ENCODE measurements around the gene RNF180.
"Not testable (repeated sequence)": the region's sequence is repeated elsewhere in the genome, so short reads cannot be mapped to it uniquely, and the experiment has no call there.

The RNF180 gene

GRCh38 chr5:64285188-64286130, 119.8 kb downstream of the RNF180 start:
- DNase-seq (ENCODE audit: low read depth, low spot score), result no peak

GRCh38 chr5:64286381-64286780, 120.7 kb downstream of the RNF180 start:
- no peak for DNase-seq (ENCODE audit: low read depth, low spot score)

DNA sequence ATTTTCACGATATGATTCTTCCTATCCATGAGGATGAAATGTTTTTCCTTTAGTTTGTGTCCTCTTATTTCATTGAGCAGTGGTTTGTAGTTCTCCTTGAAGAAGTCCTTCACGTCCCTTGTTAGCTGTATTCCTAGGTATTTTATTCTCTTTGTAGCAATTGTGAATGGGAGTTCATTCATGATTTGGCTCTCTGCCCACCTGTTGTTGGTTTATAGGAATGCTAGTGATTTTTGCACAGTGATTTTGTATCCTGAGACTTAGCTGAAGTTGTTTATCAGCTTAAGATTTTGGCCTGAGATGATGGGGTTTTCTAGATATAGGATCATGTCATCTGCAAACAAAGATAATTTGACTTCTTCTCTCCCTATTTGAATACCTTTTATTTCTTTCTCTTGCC, 122.9 kb downstream of the RNF180 start:
- not testable (repeated sequence) for DNase-seq (ENCODE audit: low read depth, low spot score)

- DNase-seq (ENCODE audit: low read depth, low spot score), result no peak
Measured at GRCh38 chr5:64292611-64293215, 127.1 kb downstream of the RNF180 start.

- no peak for DNase-seq (ENCODE audit: low read depth, low spot score)
Measured at GRCh38 chr5:64295101-64295500, 129.5 kb downstream of the RNF180 start.

DNA sequence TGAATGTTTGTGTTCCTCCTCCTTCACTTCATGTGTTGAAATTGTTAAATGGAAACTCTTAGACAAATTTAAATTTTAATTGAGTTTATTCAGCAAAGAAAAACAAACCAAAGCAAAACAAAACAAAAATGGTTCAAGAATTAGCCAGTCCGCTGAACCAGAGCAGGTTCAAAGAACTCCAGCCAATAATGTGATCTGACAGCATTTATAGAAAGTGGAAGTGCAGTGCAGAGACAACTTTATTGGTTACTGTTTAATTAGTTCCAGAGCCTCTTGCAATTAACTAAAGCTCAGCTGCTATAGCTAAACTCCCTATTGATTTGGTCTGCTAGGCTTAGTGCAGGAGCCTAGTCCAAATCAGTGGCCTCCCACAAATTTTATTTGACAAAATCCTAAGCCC, 132.9 kb downstream of the RNF180 start:
- DNase-seq (ENCODE audit: low read depth, low spot score), result no peak

GRCh38 chr5:64299805-64300204, 134.2 kb downstream of the RNF180 start:
- no peak for DNase-seq (ENCODE audit: low read depth, low spot score)

- no peak for DNase-seq (ENCODE audit: low read depth, low spot score)
Measured at GRCh38 chr5:64301566-64301965, 135.9 kb downstream of the RNF180 start.

DNA sequence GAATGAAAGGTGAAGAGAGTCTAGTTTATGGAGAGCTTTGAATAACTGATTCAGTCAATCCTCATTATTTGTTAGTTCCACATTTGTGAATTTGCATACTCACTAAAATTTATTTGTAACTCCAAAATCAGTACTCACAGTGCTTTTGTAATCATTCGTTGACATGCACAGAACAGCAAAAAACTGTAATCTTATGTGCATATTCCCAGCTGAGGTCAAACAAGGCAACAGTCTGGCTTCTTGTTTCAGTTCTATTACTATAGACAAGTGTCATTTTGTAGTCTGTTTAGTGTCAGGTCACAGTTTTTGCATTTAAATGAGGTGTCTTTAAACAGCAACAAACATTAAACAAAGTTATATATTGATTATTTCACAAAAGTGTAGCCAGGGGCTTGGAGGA, 142.5 kb downstream of the RNF180 start:
- no peak for DNase-seq (ENCODE audit: low read depth, low spot score)

- no peak for DNase-seq (ENCODE audit: low read depth, low spot score)
Measured at GRCh38 chr5:64312491-64312890, 146.8 kb downstream of the RNF180 start.

GRCh38 chr5:64315778-64316177, 150.1 kb downstream of the RNF180 start:
- DNase-seq (ENCODE audit: low read depth, low spot score), result no peak

DNA sequence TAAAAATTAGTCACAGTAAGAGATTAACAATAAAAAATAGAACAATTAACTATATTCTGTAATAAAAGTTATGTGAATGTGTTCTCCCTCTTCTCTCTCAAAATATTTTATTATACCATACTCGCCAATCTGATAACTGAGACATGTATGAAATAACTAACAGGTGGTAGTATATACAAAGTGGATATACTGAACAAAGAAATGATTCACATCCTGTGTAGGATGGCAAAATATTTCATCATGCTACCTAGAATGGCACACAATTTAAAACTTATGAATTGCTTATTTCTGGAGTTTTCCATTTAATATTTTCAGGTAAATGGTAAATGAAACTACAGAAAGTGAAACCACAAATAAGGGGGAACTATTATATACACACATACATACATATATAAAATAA, 152.5 kb downstream of the RNF180 start:
- no peak for DNase-seq (ENCODE audit: low read depth, low spot score)

- no peak for DNase-seq (ENCODE audit: low read depth, low spot score)
Measured at GRCh38 chr5:64323591-64323990, 157.9 kb downstream of the RNF180 start.

DNA sequence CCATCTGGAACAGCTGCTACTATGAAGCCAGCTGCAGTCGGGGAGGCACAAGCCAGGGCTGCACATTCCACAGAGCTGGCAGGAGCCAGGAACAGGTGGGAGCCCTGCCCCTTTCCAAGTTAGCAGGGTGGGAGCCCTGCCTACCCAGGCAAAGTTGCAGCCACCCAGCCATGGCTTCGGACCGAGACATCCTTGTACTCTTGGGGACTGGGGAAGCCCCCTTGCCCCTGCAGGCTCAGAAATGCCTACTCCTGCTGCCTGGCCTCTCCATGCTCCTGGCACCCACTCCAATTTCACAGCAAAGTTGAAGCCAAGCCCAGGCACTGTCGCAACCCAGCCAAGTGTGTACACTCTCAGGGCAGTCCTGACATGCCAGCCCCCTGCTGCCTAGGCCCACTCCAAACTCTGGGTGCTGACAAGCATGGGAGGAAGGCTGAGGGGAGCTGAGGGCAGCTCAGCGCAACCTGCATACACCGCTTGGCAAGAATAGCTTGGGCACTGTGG, 165.1 kb downstream of the RNF180 start:
- no peak for DNase-seq (ENCODE audit: low read depth, low spot score)

DNA sequence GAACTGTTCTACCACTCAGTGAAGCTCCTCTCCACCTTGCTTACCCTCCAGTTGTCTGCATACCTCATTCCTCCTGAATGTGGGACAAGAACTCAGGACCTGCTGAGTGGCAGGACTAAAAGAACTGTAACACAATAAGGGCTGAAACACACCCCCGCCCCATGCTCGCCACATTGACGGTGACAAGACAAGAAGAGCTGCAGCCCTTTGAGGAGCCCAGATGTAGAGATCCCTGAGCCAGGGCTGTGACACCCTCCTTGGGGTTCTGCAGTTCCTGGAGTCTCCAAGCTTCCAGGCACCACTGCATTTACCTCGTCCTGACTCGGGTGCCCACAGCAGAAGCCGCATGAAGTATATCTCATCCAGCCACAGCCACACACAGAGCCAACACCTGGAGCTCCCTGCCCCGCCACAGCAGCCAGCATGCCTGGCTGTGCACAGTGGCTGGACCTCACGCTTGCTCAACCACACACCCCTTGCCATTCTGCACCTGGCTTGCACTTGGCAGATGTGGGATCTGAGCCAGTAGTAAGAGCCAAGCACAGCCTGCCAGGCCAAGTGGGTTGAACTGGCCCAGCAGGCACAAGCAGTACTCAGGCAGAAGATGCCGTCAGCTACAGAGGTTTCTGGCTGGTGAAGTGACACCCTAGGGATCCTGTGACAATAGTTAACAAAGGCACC, 166.1 kb downstream of the RNF180 start:
- DNase-seq (ENCODE audit: low read depth, low spot score), result no peak

- no peak for DNase-seq (ENCODE audit: low read depth, low spot score)
Measured at GRCh38 chr5:64333886-64334285, 168.2 kb downstream of the RNF180 start.

DNA sequence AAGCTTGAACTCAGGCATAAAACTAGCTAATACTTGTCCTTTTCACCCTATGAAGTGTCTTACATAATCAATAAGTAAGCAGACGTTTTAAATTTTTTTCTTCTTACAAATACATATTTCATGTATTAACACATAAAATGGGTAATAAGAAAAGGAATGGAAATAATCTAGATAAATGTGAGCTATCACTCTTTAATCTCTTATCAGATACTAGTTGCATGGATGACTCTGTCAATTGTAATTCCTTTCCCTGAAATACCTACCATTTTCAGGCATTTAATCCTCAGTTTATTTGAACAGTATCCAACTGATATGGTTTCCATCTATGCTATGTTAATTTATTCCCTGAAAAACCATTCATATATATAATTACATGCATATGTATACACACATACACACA, 174.1 kb downstream of the RNF180 start:
- DNase-seq (ENCODE audit: low read depth, low spot score), result no peak

- DNase-seq (ENCODE audit: low read depth, low spot score), result no peak
Measured at GRCh38 chr5:64340293-64340692, 174.7 kb downstream of the RNF180 start.

DNA sequence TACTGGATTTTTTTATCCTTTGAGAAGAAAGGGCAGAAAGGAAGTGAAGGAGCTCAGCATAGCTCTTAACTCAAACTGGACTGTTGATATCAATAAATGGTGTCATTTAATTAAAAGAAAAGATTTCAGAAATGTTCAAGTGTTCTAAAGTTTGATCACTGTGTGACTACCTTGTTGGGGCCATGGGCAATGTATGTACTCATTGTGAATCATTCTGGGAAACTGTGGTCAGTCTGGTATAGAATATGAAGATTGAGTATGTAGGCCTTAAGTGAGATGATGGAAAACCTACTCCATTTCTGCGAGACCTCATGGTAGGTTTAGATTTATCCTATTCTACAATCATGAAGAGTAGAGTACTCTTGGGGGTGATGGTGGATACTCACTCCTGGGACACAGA, 175.7 kb downstream of the RNF180 start:
- no peak for DNase-seq (ENCODE audit: low read depth, low spot score)

DNA sequence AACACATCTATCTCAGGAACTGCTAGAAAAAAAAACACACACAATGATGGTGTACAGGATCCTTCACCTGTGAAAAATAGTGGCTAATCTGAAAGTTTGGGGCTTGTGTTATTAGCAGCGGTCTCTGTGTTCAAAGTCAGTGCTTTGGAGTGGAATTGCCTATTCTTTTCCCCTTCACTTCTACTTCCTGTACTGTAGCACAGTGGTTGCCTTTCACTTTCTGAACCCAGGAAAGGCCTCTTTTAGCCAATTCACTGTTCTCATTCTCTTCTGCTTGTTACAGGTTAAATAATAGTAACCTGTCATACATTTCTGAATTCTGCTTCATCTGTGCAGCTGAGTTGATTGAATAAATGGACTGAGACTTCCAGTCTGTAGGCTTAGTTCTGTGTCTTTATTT, 178.9 kb downstream of the RNF180 start:
- no peak for DNase-seq (ENCODE audit: low read depth, low spot score)

- no peak for DNase-seq (ENCODE audit: low read depth, low spot score)
Measured at GRCh38 chr5:64347309-64347708, 181.7 kb downstream of the RNF180 start.

- no peak for DNase-seq (ENCODE audit: low read depth, low spot score)
Measured at GRCh38 chr5:64364426-64364825, 198.8 kb downstream of the RNF180 start.

All from iPS DF 19.7 (cell line).